Measurements from ENCODE around the gene ZMIZ1. TPM values are rescaled to one million over a fixed set of nuclear protein-coding genes. Genes with fewer than 3 reads are reported as not detected.

The ZMIZ1 gene
- polyA plus RNA-seq, 3 donors: 3.3 to 64.6 (median 8.9) TPM

GRCh38 chr10:79189181-79189580, 120.4 kb downstream of the ZMIZ1 start:
- Histone ChIP-seq H4K20me1 (ENCODE audit: insufficient read depth, low read length) (peaks cover 100% of the 10 kb centered on the region), H3K36me3 (replicated peaks in 1 of 2; ENCODE audit: control insufficient read depth in 1 of 2, insufficient read depth in 2 of 2, low read length in 2 of 2) (peaks cover 4 to 71% of the 10 kb centered on the region in 2 donors), H3K27ac (ENCODE audit: low read depth in 1 of 2, low read length in 2 of 2) (no peak overlapping the region), H3K27me3 (ENCODE audit: control insufficient read depth in 2 of 2, insufficient read depth in 2 of 2, low read length in 2 of 2) (no peaks in the 10 kb centered on the region), H3K9ac (ENCODE audit: insufficient read depth, low read length, poor library complexity, severe bottlenecking) (no peak overlapping the region), H3K4me3 (replicated peaks in 1 of 3; ENCODE audit: low read depth in 2 of 3, low read length in 3 of 3) (no peak overlapping the region), H3K4me2 (replicated peaks; ENCODE audit: extremely low read depth, low read length, poor library complexity, severe bottlenecking) (no peak overlapping the region), H3K4me1 (ENCODE audit: control insufficient read depth in 1 of 2, insufficient read depth in 2 of 2, low read length in 2 of 2) (peaks cover 14 to 19% of the 10 kb centered on the region in 2 donors), H2AFZ (ENCODE audit: insufficient read depth, low read depth, low read length, poor library complexity, severe bottlenecking) (no peak overlapping the region), H3K9me3 (replicated peaks in 1 of 2; ENCODE audit: control insufficient read depth in 1 of 2, insufficient read depth in 1 of 2, low read length in 2 of 2) (no peaks in the 10 kb centered on the region), H3K79me2 (ENCODE audit: insufficient read depth, low read length) (no peaks in the 10 kb centered on the region)
- H3K27ac Mint-ChIP-seq: peak overlapping the region in 2 of 7 donors; percentile 4 to 60
- H3K4me1 Mint-ChIP-seq: peaks cover 42% of the 10 kb centered on the region
- no peak overlapping the region for H3K4me3 Mint-ChIP-seq
- intact Hi-C loops (cut with micrococcal nuclease): loop anchor here in 1 of 2 donors (10.0 kb wide), 1 partner anchor 234 kb away; no protein-coding TSS in a partner anchor
- WGBS (ENCODE audit: insufficient coverage): 77% methylated on average over 3 of the region's 4 CpGs
- H3K36me3 Mint-ChIP-seq: peaks cover 53 to 61% of the 10 kb centered on the region in 2 donors
- H3K27me3 Mint-ChIP-seq (ENCODE audit: low read depth in 3 of 3): peaks cover 0 to 4% (median under 1%) of the 10 kb centered on the region in 3 donors
- H3K9me3 Mint-ChIP-seq: peaks cover 0 to 4% (median 0%) of the 10 kb centered on the region in 7 donors
- no peak for DNase-seq
- TF ChIP-seq CTCF (IDR thresholded peaks at IDR 0.05): no peak

GRCh38 chr10:79189853-79190435, 121.2 kb downstream of the ZMIZ1 start:
- Histone ChIP-seq H2AFZ (ENCODE audit: insufficient read depth, low read depth, low read length, poor library complexity, severe bottlenecking) (no peak overlapping the region), H3K27me3 (ENCODE audit: control insufficient read depth in 2 of 2, insufficient read depth in 2 of 2, low read length in 2 of 2) (no peaks in the 10 kb centered on the region), H4K20me1 (ENCODE audit: insufficient read depth, low read length) (peaks cover 100% of the 10 kb centered on the region), H3K9ac (ENCODE audit: insufficient read depth, low read length, poor library complexity, severe bottlenecking) (no peak overlapping the region), H3K79me2 (ENCODE audit: insufficient read depth, low read length) (no peaks in the 10 kb centered on the region), H3K4me2 (replicated peaks; ENCODE audit: extremely low read depth, low read length, poor library complexity, severe bottlenecking) (no peak overlapping the region), H3K4me3 (replicated peaks in 1 of 3; ENCODE audit: low read depth in 2 of 3, low read length in 3 of 3) (no peak overlapping the region), H3K9me3 (replicated peaks in 1 of 2; ENCODE audit: control insufficient read depth in 1 of 2, insufficient read depth in 1 of 2, low read length in 2 of 2) (no peaks in the 10 kb centered on the region), H3K4me1 (ENCODE audit: control insufficient read depth in 1 of 2, insufficient read depth in 2 of 2, low read length in 2 of 2) (peaks cover 14 to 19% of the 10 kb centered on the region in 2 donors), H3K27ac (ENCODE audit: low read depth in 1 of 2, low read length in 2 of 2) (no peak overlapping the region), H3K36me3 (replicated peaks in 1 of 2; ENCODE audit: control insufficient read depth in 1 of 2, insufficient read depth in 2 of 2, low read length in 2 of 2) (peaks cover 2 to 65% of the 10 kb centered on the region in 2 donors)
- TF ChIP-seq CTCF (IDR thresholded peaks at IDR 0.05): no peak
- no peak for DNase-seq
- Mint-ChIP-seq H3K4me1 (peaks cover 39% of the 10 kb centered on the region), H3K27ac (no peak overlapping the region), H3K4me3 (no peak overlapping the region), H3K27me3 (ENCODE audit: low read depth in 3 of 3) (peaks cover 0 to 4% (median 2%) of the 10 kb centered on the region in 3 donors), H3K36me3 (peaks cover 49 to 61% of the 10 kb centered on the region in 2 donors), H3K9me3 (peaks cover 0 to 4% (median 0%) of the 10 kb centered on the region in 7 donors)
- WGBS (ENCODE audit: insufficient coverage): 96% methylated on average over 4 of the region's 10 CpGs
- intact Hi-C loops (cut with micrococcal nuclease): loop anchor here (10.0 kb wide), 5 partner anchors 65 to 955 kb away; no protein-coding TSS in a partner anchor
